Measurements from ENCODE around the gene ASB9.
"Not testable (repeated sequence)": the region's sequence is repeated elsewhere in the genome, so short reads cannot be mapped to it uniquely, and the experiment has no call there.

ASB9 gene

GRCh38 chrX:15269618-15270521 is at the start of gene ASB9:
Gene ASB9 (minus strand): TSS chrX:15270083. CDS start chrX:15269874, 209 bp downstream.
- no peak within 1 kb of the TSS for H3K4me3 ChIP-seq (ENCODE audit: low read depth, low read length)

- H3K4me3 ChIP-seq (ENCODE audit: low read depth, low read length), result no peak overlapping the region
These were observed 49.2 kb upstream of the ASB9 start for GRCh38 chrX:15319075-15319474.

- no peak within 1 kb of the TSS for H3K4me3 ChIP-seq (ENCODE audit: low read depth, low read length)
These were observed 45.6 kb upstream of the ASB9 start, which contains the start of gene ASB11 for GRCh38 chrX:15315509-15315908. Gene ASB11 (minus strand): TSS chrX:15315640. CDS start chrX:15315605, 35 bp downstream.

GRCh38 chrX:15314472-15314871 is 44.6 kb upstream of the ASB9 start:
- no peak overlapping the region for H3K4me3 ChIP-seq (ENCODE audit: low read depth, low read length)

- no peak overlapping the region for H3K4me3 ChIP-seq (ENCODE audit: low read depth, low read length)
These were observed 41.2 kb upstream of the ASB9 start for GRCh38 chrX:15311119-15311518.

- no peak overlapping the region for H3K4me3 ChIP-seq (ENCODE audit: low read depth, low read length)
These were observed 40.2 kb upstream of the ASB9 start for GRCh38 chrX:15310117-15310516.

- not testable (repeated sequence) for H3K4me3 ChIP-seq (ENCODE audit: low read depth, low read length)
These were observed 36.0 kb upstream of the ASB9 start for GRCh38 chrX:15305899-15306298.

- H3K4me3 ChIP-seq (ENCODE audit: low read depth, low read length), result no peak overlapping the region
These were observed 32.0 kb upstream of the ASB9 start for GRCh38 chrX:15301924-15302323.

- H3K4me3 ChIP-seq (ENCODE audit: low read depth, low read length), result no peak overlapping the region
These were observed 30.3 kb upstream of the ASB9 start for GRCh38 chrX:15299941-15300851.

- H3K4me3 ChIP-seq (ENCODE audit: low read depth, low read length), result no peak overlapping the region
These were observed 28.9 kb upstream of the ASB9 start for GRCh38 chrX:15298780-15299179.

- no peak overlapping the region for H3K4me3 ChIP-seq (ENCODE audit: low read depth, low read length)
These were observed 28.3 kb upstream of the ASB9 start for GRCh38 chrX:15298201-15298600.

- no peak overlapping the region for H3K4me3 ChIP-seq (ENCODE audit: low read depth, low read length)
These were observed 23.6 kb upstream of the ASB9 start for GRCh38 chrX:15293451-15293850.

GRCh38 chrX:15292861-15293260 is 23.0 kb upstream of the ASB9 start:
- no peak overlapping the region for H3K4me3 ChIP-seq (ENCODE audit: low read depth, low read length)

GRCh38 chrX:15277604-15278003 is 7.7 kb upstream of the ASB9 start:
- no peak overlapping the region for H3K4me3 ChIP-seq (ENCODE audit: low read depth, low read length)

- no peak overlapping the region for H3K4me3 ChIP-seq (ENCODE audit: low read depth, low read length)
These were observed 5.1 kb upstream of the ASB9 start for GRCh38 chrX:15274946-15275345.

- H3K4me3 ChIP-seq (ENCODE audit: low read depth, low read length), result not testable (repeated sequence)
These were observed 3.4 kb upstream of the ASB9 start for GRCh38 chrX:15273275-15273674.

GRCh38 chrX:15271757-15272156 is 1.9 kb upstream of the ASB9 start:
- H3K4me3 ChIP-seq (ENCODE audit: low read depth, low read length), result no peak overlapping the region

- H3K4me3 ChIP-seq (ENCODE audit: low read depth, low read length), result no peak overlapping the region
These were observed 763 bp downstream of the ASB9 start for GRCh38 chrX:15269120-15269519.

GRCh38 chrX:15254852-15255251 is 15.0 kb downstream of the ASB9 start:
- no peak overlapping the region for H3K4me3 ChIP-seq (ENCODE audit: low read depth, low read length)

- no peak overlapping the region for H3K4me3 ChIP-seq (ENCODE audit: low read depth, low read length)
These were observed 24.0 kb downstream of the ASB9 start for GRCh38 chrX:15245896-15246295.

- no peak overlapping the region for H3K4me3 ChIP-seq (ENCODE audit: low read depth, low read length)
These were observed 25.5 kb downstream of the ASB9 start for GRCh38 chrX:15244421-15244820.

All from iPS-11a (cell line).